ENCODE data around the gene FBXL7. TPM values are rescaled to one million over a fixed set of nuclear protein-coding genes. Genes with fewer than 3 reads are reported as not detected.

The FBXL7 gene
- total RNA-seq, 1 donor from 2014 or later, result 13.3 TPM

DNA sequence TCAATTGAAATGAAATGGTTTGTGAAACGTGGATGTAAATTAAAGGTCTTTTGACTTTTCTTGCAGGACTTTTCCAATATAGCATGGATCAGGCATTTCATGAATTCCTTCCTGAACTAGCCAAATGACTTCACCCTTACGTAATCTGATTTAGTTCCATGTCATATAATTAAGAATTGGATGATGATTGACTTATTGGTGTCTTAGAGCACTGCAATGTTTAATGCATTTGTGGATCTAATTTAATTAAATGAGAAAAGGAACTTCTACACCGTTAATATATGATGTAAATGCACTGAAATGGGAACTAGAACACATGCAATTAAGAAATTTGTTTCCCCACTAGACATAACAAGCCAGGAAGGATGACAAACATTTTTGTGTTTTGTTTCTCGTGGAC, 228.8 kb downstream of the FBXL7 start:
- intact Hi-C loops (cut with DNase I), result no loop called here

DNA sequence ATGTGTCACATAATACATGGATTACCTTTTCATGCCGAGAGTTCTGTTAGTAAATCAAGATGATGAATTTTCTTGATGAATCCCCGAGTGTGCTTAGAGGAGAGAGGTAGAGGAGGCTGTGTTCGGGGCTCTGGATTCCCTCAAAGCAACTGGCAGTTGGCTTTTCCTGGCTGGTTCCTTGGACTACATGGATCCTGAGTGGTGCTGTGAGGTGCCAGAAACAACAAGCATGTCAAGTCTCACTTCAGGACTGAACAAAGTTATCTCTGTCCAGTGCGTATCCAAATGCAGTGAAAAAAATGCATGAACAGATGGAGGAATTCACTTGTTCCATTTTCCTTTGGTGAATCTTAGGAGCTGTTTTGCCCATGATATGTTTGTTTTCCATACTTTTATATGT, 231.7 kb downstream of the FBXL7 start:
- no peak overlapping the region for H3K4me3 ChIP-seq
- H3K9me3 ChIP-seq, result peaks cover 6% of the 10 kb centered on the region
- no peak for DNase-seq
- ATAC-seq, result no peak
- H3K27ac ChIP-seq, result no peak overlapping the region
- no peaks in the 10 kb centered on the region for H3K36me3 ChIP-seq
- no peaks in the 10 kb centered on the region for H3K27me3 ChIP-seq
- no peaks in the 10 kb centered on the region for H3K4me1 ChIP-seq
- intact Hi-C loops (cut with DNase I), result no loop called here
- TF ChIP-seq, protein P1, sequence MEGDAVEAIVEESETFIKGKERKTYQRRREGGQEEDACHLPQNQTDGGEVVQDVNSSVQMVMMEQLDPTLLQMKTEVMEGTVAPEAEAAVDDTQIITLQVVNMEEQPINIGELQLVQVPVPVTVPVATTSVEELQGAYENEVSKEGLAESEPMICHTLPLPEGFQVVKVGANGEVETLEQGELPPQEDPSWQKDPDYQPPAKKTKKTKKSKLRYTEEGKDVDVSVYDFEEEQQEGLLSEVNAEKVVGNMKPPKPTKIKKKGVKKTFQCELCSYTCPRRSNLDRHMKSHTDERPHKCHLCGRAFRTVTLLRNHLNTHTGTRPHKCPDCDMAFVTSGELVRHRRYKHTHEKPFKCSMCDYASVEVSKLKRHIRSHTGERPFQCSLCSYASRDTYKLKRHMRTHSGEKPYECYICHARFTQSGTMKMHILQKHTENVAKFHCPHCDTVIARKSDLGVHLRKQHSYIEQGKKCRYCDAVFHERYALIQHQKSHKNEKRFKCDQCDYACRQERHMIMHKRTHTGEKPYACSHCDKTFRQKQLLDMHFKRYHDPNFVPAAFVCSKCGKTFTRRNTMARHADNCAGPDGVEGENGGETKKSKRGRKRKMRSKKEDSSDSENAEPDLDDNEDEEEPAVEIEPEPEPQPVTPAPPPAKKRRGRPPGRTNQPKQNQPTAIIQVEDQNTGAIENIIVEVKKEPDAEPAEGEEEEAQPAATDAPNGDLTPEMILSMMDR (IDR thresholded peaks at IDR 0.05), result no peak

More for the DNA sequence above, 228.8 kb downstream of the FBXL7 start:
- ATAC-seq (no peak), DNase-seq (no peak)
- peaks cover 6% of the 10 kb centered on the region for H3K9me3 ChIP-seq
- no peaks in the 10 kb centered on the region for H3K4me1 ChIP-seq
- no peaks in the 10 kb centered on the region for H3K27me3 ChIP-seq
- TF ChIP-seq, protein P1 (IDR thresholded peaks at IDR 0.05), result no peak
- no peak overlapping the region for H3K27ac ChIP-seq
- H3K4me3 ChIP-seq, result no peak overlapping the region
- H3K36me3 ChIP-seq, result no peaks in the 10 kb centered on the region

DNA sequence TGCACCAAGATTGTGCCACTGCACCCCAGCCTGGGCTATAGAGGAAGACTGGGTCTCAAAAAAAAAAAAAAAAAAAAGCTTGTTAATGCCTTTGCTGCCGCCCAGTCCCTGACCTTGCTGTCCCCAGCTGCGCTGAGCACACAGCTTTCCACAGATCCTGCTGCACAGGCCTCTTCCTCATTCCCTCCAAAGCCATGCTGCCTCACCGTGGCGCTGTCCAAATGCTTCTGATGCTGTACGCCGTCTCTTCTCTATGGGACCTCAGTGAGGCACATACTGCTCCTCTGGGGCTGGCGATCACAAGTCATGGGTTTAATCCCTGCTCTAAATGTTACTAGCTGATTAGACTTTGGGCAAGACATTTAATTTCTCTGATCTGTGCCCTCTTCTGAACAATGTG, 234.1 kb downstream of the FBXL7 start:
- H3K36me3 ChIP-seq, result no peaks in the 10 kb centered on the region
- H3K27ac ChIP-seq, result no peak overlapping the region
- no peak for ATAC-seq
- no peaks in the 10 kb centered on the region for H3K4me1 ChIP-seq
- no peaks in the 10 kb centered on the region for H3K9me3 ChIP-seq
- TF ChIP-seq, protein P1 (IDR thresholded peaks at IDR 0.05), result no peak
- no peak overlapping the region for H3K4me3 ChIP-seq
- no peak for DNase-seq
- H3K27me3 ChIP-seq, result no peaks in the 10 kb centered on the region
- intact Hi-C loops (cut with DNase I), result no loop called here

DNA sequence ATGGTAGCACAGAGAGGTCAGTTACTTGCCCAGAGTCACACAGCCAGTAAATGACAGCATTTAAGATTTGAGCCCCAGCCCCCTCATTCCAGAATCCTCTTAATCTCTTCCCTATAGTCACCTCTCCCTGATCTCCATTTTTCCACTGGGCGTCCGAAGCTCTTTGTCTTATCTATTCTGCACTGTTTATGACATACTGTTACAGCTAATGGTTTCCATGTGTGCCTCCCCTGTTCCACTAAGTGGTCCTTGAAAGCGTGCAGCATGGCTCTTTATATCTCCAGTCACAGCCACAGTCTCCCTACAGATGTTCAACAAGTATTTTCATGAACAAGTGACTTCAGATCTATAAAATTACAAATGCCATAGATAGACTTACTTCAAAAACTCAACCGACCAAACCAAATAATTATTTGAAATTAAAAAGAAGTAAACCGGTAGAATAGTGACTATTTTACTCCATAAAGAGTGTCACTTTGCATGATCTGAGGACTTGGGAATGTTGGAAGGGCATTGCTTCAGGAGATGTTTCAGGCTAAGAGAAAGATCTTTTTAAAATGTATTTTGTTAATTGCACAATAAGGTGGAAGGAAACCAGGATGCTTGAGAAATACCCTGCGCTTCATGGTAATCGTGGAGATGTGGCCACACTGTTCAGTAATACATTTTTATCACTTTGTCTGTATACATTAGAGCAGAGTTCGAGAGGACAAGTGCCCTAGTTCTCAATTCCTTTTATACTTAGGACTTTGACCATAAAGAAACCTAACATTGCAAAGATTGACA, 237.2 kb downstream of the FBXL7 start:
- Histone ChIP-seq H3K27me3 (no peaks in the 10 kb centered on the region), H3K4me3 (no peak overlapping the region), H3K36me3 (no peaks in the 10 kb centered on the region), H3K4me1 (no peaks in the 10 kb centered on the region), H3K27ac (no peak overlapping the region), H3K9me3 (no peaks in the 10 kb centered on the region)
- intact Hi-C loops (cut with DNase I), result no loop called here
- DNase-seq (no peak), ATAC-seq (no peak)
- TF ChIP-seq, protein P1 (IDR thresholded peaks at IDR 0.05), result no peak

DNA sequence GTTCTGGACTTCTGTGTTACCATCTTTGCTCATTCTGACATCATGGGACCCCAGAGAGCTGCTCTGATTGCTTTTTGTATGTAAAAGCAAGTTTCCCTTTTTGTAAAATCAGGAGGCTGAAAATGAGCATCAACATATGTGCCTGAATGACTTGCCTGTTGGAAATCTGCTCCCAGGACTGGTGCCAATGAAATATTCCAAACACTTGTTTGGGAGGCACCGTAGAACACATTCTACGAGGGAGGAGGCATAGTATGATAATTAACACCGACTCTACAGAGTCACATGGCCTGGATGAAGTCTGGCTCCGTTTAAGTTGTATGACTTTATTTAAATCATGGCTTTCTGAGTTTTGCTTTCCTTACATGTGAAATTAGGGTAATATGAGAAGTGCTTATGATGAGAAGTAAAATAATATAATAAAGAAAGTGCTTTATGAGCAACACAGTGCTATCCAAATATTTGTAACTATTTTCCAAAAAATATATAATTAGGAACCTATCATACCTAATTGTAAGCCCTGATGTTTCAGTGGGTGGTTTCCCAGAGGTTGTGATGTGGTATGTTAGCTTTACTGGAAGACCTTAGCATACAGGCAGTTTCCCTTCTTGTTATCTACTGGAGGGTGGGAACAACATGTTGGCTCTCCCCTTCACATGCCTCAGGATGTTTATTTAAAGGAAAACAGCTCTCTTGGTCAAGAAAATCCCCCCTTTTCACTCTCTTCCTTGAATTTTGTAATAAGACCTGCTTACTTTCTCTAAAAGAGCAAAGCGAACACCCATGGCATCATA, 238.1 kb downstream of the FBXL7 start:
- Histone ChIP-seq H3K4me3 (no peak overlapping the region), H3K27me3 (no peaks in the 10 kb centered on the region), H3K4me1 (no peaks in the 10 kb centered on the region), H3K36me3 (no peaks in the 10 kb centered on the region), H3K9me3 (no peaks in the 10 kb centered on the region), H3K27ac (no peak overlapping the region)
- intact Hi-C loops (cut with DNase I), result no loop called here
- ATAC-seq (no peak), DNase-seq (no peak)
- TF ChIP-seq, protein P1 (IDR thresholded peaks at IDR 0.05), result no peak
